HepG2 (cell line): ENCODE measurements around the gene FBF1.
A peak's percentile ranks its signal among the peaks of the same experiment; 100 is the strongest.

ENCODE experiments used
- AKAP8 ChIP-seq: sonication (generic); formaldehyde crosslinking; IDR thresholded peaks from 2 replicates; pipeline ENCODE4 v1.5.1; 2020; ENCODE audit warnings: mild to moderate bottlenecking, missing genetic modification reagents
- CBX1 ChIP-seq: IDR thresholded peaks from one replicate; pipeline ENCODE4 v1.6.1; 2016; ENCODE audit warnings: antibody characterized with exemption, low read depth
- CTCF ChIP-seq: sonication (generic); formaldehyde crosslinking; IDR thresholded peaks from 2 replicates; pipeline ENCODE4 v1.5.0; 2020; ENCODE audit warnings: mild to moderate bottlenecking, missing genetic modification reagents, moderate library complexity
- EZH2 ChIP-seq: conservative IDR thresholded peaks from 2 replicates; pipeline ENCODE4 v1.6.1; 2012; ENCODE audit warnings: mild to moderate bottlenecking, low read depth, low read length, moderate library complexity
- POLR2A ChIP-seq, 2 experiments: IDR thresholded peaks; 2 replicates each; pipeline ENCODE4 v1.6.1; 2011; ENCODE audit warnings: low read depth in 2 of 2, low read length in 2 of 2, mild to moderate bottlenecking in 1 of 2, moderate library complexity in 1 of 2; ENCODE audit not compliant: insufficient read depth in 1 of 2
- POLR2AphosphoS2 ChIP-seq: IDR thresholded peaks from 2 replicates; pipeline ENCODE4 v1.6.1; 2011; ENCODE audit warnings: low read depth, low read length, improper control_type of control experiment
- ZBTB8A ChIP-seq: sonication (generic); formaldehyde crosslinking; IDR thresholded peaks from 2 replicates; pipeline ENCODE4 v1.4.0; 2020; ENCODE audit warnings: mild to moderate bottlenecking, low read depth, missing genetic modification reagents, borderline replicate concordance
- ZFX ChIP-seq: sonication (generic); formaldehyde crosslinking; IDR thresholded peaks from 2 replicates; pipeline ENCODE4 v1.4.0; 2020; ENCODE audit warnings: mild to moderate bottlenecking, low read depth, missing genetic modification reagents, moderate library complexity
- ZNF24 ChIP-seq: fragments of 450-650 bp; IDR thresholded peaks from 2 replicates; pipeline ENCODE4 v1.6.1; 2017; ENCODE audit warnings: antibody characterized with exemption, mild to moderate bottlenecking
- ZNF672 ChIP-seq: sonication (generic); formaldehyde crosslinking; IDR thresholded peaks from 2 replicates; pipeline ENCODE4 v1.8.1; 2022; ENCODE audit warnings: missing genetic modification reagents
- TF ChIP-seq, protein P1 (sequence below): sonication (generic); formaldehyde crosslinking; IDR thresholded peaks from 2 replicates; pipeline ENCODE4 v1.8.1; 2022; ENCODE audit warnings: low read depth, mild to moderate bottlenecking, missing genetic modification reagents
- TF ChIP-seq, protein P2 (sequence below): sonication (generic); formaldehyde crosslinking; conservative IDR thresholded peaks from 2 replicates; pipeline ENCODE4 v1.5.0; 2020; ENCODE audit warnings: missing genetic modification reagents

- TF ChIP-seq ZFX (CRISPR knock-in tag) (no peak), ZBTB8A (CRISPR knock-in tag) (no peak), CBX1 (no peak), ZNF672 (CRISPR knock-in tag) (no peak), POLR2AphosphoS2 (no peak), ZNF24 (no peak), AKAP8 (no peak), CTCF (no peak), EZH2 (no peak), POLR2A (IDR thresholded peaks at IDR 0.05; ENCODE audit: insufficient read depth in 1 of 2, low read depth in 2 of 2, low read length in 2 of 2) (0 out of 4 replicates have a peak, but pooled peaks of 1 of the 2 experiments have one; percentile 18)
- TF ChIP-seq, protein P1, sequence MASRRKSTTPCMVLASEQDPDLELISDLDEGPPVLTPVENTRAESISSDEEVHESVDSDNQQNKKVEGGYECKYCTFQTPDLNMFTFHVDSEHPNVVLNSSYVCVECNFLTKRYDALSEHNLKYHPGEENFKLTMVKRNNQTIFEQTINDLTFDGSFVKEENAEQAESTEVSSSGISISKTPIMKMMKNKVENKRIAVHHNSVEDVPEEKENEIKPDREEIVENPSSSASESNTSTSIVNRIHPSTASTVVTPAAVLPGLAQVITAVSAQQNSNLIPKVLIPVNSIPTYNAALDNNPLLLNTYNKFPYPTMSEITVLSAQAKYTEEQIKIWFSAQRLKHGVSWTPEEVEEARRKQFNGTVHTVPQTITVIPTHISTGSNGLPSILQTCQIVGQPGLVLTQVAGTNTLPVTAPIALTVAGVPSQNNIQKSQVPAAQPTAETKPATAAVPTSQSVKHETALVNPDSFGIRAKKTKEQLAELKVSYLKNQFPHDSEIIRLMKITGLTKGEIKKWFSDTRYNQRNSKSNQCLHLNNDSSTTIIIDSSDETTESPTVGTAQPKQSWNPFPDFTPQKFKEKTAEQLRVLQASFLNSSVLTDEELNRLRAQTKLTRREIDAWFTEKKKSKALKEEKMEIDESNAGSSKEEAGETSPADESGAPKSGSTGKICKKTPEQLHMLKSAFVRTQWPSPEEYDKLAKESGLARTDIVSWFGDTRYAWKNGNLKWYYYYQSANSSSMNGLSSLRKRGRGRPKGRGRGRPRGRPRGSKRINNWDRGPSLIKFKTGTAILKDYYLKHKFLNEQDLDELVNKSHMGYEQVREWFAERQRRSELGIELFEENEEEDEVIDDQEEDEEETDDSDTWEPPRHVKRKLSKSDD (CRISPR knock-in tag), result no peak
- TF ChIP-seq, protein P2, sequence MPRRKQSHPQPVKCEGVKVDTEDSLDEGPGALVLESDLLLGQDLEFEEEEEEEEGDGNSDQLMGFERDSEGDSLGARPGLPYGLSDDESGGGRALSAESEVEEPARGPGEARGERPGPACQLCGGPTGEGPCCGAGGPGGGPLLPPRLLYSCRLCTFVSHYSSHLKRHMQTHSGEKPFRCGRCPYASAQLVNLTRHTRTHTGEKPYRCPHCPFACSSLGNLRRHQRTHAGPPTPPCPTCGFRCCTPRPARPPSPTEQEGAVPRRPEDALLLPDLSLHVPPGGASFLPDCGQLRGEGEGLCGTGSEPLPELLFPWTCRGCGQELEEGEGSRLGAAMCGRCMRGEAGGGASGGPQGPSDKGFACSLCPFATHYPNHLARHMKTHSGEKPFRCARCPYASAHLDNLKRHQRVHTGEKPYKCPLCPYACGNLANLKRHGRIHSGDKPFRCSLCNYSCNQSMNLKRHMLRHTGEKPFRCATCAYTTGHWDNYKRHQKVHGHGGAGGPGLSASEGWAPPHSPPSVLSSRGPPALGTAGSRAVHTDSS (CRISPR knock-in tag), result no peak
Measured at GRCh38 chr17:75950855-75951554, 10.2 kb upstream of the FBF1 start.
